VCaP (cell line): ENCODE results near the gene A3GALT2.

ENCODE experiments used
- H3K27ac ChIP-seq: fragments of 450-650 bp; 2 replicates; pipeline ENCODE4 v1.5.1; 2017
- TF ChIP-seq, protein P1 (sequence below): fragments of 450-650 bp; conservative IDR thresholded peaks from 2 replicates; pipeline ENCODE4 v1.5.1; 2017; ENCODE audit warnings: mild to moderate bottlenecking, moderate library complexity

The A3GALT2 gene

DNA sequence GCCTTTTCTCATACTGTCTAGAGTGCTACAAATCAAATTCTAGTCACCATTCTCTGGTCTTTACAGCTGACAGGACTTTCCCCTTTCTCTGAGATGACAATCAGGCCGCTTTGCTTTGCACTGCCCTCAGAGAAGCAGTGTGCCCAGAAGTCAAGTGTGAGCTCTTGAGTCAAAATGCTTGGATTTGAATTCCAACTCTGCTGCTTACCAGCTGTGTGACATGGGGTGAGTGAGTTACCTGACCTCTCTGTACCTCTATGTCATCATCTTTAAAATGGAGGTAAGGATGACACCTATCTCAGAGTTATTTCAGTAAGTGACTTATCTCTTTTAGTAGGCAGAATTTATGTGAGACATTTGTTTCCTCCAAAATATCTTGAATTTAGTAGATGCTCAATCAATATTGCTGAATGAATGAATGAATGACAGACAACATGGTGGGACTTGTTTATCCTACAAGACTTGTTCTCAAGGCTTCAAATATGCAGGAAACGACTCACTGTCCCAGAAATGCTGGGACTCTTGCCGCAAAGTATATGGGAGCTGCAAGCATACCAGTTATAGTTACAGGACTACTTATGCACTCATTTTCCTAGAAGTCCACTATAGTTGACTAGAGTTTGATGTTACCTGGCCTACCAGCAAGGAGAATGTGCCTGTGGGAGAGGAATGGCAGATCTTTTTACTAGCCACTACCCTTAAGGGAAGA is 38.1 kb upstream of the A3GALT2 start:
- H3K27ac ChIP-seq: no peak overlapping the region
- TF ChIP-seq, protein P1, sequence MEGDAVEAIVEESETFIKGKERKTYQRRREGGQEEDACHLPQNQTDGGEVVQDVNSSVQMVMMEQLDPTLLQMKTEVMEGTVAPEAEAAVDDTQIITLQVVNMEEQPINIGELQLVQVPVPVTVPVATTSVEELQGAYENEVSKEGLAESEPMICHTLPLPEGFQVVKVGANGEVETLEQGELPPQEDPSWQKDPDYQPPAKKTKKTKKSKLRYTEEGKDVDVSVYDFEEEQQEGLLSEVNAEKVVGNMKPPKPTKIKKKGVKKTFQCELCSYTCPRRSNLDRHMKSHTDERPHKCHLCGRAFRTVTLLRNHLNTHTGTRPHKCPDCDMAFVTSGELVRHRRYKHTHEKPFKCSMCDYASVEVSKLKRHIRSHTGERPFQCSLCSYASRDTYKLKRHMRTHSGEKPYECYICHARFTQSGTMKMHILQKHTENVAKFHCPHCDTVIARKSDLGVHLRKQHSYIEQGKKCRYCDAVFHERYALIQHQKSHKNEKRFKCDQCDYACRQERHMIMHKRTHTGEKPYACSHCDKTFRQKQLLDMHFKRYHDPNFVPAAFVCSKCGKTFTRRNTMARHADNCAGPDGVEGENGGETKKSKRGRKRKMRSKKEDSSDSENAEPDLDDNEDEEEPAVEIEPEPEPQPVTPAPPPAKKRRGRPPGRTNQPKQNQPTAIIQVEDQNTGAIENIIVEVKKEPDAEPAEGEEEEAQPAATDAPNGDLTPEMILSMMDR: no peak

DNA sequence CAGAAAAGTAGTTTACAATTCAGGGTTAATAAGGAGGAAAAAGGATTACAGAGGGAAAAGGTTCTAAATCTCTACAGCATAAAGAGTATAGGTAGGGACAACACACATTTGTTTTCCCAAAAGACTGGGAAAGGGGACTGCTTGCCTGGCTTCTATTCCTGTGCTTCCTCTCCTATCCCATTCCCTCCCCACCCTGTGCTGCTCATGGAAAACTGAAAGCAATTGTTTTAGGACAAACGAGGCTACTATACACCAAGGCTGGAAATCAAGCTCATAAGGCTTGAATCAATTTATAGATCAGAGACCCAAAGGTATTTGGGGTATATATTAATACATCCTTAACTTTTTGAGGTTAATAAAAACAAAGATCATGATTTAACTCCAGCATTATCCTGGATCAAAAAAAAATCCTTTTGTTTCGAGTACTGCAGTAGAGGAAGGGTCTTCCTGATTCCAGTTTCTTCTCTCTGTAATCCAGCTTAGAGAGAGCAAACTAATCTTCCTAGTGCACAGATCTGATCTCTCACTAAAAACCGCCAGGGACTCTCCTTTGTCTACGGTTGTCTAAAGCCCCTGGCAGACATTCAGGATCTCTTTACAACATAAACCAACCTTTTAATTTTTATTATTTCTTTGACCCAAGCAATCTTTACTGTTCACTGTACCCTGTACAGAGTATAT is 37.4 kb upstream of the A3GALT2 start:
- H3K27ac ChIP-seq: no peak overlapping the region
- TF ChIP-seq, protein P1: no peak

DNA sequence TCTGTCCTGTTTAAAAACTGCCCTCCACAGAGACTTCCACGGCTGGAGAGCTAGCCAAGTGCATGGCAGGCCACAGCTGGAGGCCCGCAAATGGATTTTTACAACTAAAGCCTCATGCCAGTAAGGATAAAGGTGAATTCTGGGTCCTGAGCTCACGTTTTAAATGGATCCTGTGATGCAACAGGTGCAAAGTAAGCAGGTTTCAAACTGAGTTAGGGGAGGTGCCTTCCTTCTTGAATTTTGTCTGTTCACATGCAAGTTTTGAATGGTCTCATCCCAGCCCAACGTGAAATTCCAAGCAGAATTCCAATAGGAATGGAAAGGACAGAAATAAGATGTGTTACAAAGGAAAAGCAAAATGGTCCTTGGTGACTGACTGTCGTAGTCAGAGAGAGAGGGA is 36.2 kb upstream of the A3GALT2 start:
- TF ChIP-seq, protein P1: no peak
- no peak overlapping the region for H3K27ac ChIP-seq

DNA sequence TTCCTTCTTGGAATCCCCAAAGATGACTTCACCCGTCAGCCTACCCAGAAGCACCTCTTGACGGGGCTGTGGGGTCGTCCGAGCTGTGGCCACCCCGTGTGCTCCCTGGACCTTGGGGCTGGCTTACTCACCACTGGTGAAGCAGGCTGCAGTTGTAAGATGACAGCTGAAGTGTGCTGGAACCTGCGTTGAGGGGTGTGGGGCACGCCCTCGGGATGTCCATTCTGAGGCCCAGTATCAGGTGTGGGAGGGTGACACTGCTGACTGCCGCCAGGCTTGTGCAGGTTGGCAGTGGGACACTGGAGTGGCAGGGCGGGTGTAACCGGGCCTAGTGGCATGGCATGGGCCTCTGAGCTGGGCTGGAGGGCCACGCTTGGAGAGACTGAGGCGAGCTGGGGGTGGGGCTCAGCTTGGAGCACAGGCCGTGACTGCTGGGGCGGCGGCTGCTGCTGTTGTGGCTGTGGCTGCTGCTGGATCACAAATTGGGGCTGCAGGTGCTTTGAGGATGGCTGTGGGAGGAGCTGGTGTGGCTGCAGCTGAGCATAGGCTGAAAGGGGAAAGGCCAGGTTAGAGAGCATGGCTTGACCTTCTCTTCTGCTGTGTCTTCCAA is 33.9 kb upstream of the A3GALT2 start:
- TF ChIP-seq, protein P1: no peak

DNA sequence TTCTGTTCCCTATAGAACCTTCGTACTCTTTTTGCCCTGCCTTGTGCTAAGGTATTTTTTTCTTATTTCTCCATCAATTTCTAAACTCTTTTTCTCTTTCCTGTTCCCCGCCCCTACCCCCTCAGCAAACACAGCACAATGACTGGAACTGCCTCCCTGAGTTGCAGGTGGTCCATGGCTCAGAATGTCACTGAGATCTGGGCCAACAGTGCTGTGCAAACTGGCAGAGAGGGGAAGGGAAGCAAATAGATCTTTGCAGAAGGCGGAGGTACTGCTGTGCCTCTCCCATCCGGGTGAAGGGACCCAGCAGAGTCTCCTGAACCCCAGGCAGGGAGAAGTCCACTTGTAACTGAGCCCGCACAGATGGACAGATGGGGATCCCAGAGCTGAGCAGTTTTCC is 32.6 kb upstream of the A3GALT2 start:
- TF ChIP-seq, protein P1: no peak
- no peak overlapping the region for H3K27ac ChIP-seq

More for the DNA sequence above, 33.9 kb upstream of the A3GALT2 start:
- no peak overlapping the region for H3K27ac ChIP-seq

DNA sequence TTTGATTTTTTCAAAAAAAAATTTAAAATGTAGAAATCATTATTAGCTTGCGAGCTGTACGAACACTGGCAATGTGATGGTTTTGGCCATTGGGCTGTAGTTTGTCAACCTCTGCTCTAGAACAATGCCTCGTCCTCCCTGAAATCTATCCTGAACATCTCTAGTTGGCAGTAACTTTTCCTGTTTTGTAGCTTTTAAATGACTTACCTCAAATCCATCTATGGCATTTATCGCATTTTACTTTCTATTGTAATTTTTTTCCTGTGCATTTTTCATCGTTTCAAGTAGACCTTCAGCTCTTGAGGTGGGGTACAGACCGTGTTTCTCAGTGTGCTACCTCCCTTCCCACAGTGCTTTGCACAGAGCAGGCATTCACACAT is 30.4 kb upstream of the A3GALT2 start:
- TF ChIP-seq, protein P1: no peak
- peak overlapping the region; percentile 94 for H3K27ac ChIP-seq

DNA sequence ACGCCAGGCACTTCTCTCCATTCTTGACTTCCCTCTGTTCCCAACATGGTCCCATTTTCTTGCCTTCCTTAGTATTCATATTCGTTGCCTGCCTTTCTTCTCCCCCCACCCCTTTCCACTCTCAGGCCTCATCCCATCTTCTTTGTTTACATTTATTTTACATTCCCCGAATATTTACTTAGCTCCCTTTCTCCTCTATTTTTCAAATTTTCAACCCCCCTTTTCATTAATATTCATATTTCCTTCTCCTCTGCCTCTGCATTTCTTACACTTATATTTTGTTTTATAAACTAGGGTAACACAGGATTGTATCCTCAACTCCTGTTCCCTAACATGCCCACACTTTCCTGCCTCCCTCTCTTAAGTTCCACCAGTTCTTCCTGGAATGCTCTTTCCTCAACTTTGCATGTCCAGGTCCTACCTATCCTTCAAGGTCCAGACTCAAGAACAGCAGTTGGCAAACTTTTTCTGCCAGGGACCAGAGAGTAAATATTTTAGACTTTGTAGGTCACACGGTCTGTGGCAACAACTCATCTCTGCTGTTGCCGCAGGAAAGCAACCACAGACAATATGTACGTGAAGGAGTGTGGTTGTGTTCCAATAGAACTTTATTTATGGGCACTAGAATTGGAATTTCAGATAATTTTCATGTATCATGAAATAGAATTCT is 29.8 kb upstream of the A3GALT2 start:
- H3K27ac ChIP-seq: peak overlapping the region; percentile 94
- TF ChIP-seq, protein P1: no peak
